Right cardiac atrium (tissue), 5 donors: ENCODE measurements around the gene PRKCZ. TPM values are rescaled to one million over a fixed set of nuclear protein-coding genes. Genes with fewer than 3 reads are reported as not detected.
A peak's percentile ranks its signal among the peaks of the same experiment; 100 is the strongest.

Experiments
- ATAC-seq, 2 donors: fragments of 200-7000 bp; cut with Tn5 transposase; one replicate each; pipeline versions ENCODE4 v1.8.0 to v1.9.1; 2020; ENCODE audit warnings: moderate library complexity in 2 of 2, mild to moderate bottlenecking in 1 of 2
- DNase-seq, 3 donors: peaks; one replicate each; pipeline ENCODE4 v3.0.0-alpha.2; 2020
- H3K27ac ChIP-seq: one replicate; pipeline ENCODE4 v1.5.1; 2013; ENCODE audit warnings: mild to moderate bottlenecking, low read length, control low read depth, moderate library complexity
- H3K27me3 ChIP-seq: one replicate; pipeline ENCODE4 v1.6.1; 2013; ENCODE audit not compliant: control insufficient read depth, insufficient read depth
- H3K4me1 ChIP-seq: one replicate; pipeline ENCODE4 v1.6.1; 2013; ENCODE audit warnings: low read length; ENCODE audit not compliant: control insufficient read depth, insufficient read depth
- H3K4me3 ChIP-seq: one replicate; pipeline ENCODE4 v1.5.1; 2013; ENCODE audit warnings: low read length, control low read depth
- H3K9me3 ChIP-seq: one replicate; pipeline ENCODE4 v1.6.1; 2013; ENCODE audit warnings: low read length; ENCODE audit not compliant: control insufficient read depth
- WGBS: extraction: QIAGEN DNeasy Blood & Tissue Kit; methylation state at CpG from one replicate; pipeline ENCODE4 v1.1.7; 2013; 5-methylcytosine and 5-hydroxymethylcytosine counted together
- intact Hi-C, 4 donors: fragments of 100-400 bp; cut with DNase I; formaldehyde crosslinking; loops; one replicate each; pipeline versions ENCODE4 v1.11.0 to v1.14.0; 2022 to 2023
- polyA plus RNA-seq: library from polyadenylated mRNA; stranded (reverse); fragments of 200-250 nt; gene quantifications from one replicate; pipeline ENCODE4 v1.2.3, GENCODE V29; 2013
- total RNA-seq, 4 donors: library from RNA; stranded (reverse); fragmentation: NEBNext Ultra II Directional; extraction: Animal tissue kit (Norgen Biotek cat#: 25700); gene quantifications; one replicate each; pipeline ENCODE4 v1.2.1, GENCODE V29; 2021
- donor health status: healthy with polysubstance abuse.
- donor health status: DM: no; HTN: yes; CAD: no.
- donor health status: DM: no; HTN: no; CAD: no.
- donor health status: DM: no; HTN: yes; CAD: no; lungs with severe emphysema.
- donor health status: DM: yes; HTN: yes; CAD: no.

Gene PRKCZ
- total and polyA plus RNA-seq, 5 donors = 15.1 to 28.1 (median 21.6) TPM

DNA sequence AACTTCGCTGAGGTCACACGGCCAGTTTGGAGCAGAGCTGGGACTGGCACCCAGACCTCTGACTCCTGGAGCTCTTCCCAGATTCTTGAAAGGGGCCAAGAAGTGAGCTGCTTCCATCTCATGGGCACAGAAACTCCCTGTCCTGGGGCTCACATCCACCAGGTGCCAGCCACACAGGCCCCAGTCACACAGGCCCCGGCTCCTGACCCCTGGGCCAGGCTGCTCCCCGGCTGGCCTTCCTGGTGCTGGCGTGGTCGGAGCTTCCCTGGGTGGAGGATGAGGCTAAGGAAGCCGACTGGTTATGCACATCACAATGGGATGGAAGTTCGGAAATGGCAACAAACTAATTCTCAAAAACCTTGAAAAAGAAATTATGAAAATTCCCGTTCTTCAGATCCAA lies 34.1 kb upstream of the PRKCZ start:
- H3K4me1 ChIP-seq = no peaks in the 10 kb centered on the region
- no peak for DNase-seq
- no peak overlapping the region for H3K4me3 ChIP-seq
- no peak for ATAC-seq
- H3K27ac ChIP-seq = no peak overlapping the region
- intact Hi-C loops = no loop called here
- H3K27me3 ChIP-seq = no peaks in the 10 kb centered on the region
- WGBS = 85% methylated on average over 9 of the region's 9 CpGs
- H3K9me3 ChIP-seq = no peaks in the 10 kb centered on the region

DNA sequence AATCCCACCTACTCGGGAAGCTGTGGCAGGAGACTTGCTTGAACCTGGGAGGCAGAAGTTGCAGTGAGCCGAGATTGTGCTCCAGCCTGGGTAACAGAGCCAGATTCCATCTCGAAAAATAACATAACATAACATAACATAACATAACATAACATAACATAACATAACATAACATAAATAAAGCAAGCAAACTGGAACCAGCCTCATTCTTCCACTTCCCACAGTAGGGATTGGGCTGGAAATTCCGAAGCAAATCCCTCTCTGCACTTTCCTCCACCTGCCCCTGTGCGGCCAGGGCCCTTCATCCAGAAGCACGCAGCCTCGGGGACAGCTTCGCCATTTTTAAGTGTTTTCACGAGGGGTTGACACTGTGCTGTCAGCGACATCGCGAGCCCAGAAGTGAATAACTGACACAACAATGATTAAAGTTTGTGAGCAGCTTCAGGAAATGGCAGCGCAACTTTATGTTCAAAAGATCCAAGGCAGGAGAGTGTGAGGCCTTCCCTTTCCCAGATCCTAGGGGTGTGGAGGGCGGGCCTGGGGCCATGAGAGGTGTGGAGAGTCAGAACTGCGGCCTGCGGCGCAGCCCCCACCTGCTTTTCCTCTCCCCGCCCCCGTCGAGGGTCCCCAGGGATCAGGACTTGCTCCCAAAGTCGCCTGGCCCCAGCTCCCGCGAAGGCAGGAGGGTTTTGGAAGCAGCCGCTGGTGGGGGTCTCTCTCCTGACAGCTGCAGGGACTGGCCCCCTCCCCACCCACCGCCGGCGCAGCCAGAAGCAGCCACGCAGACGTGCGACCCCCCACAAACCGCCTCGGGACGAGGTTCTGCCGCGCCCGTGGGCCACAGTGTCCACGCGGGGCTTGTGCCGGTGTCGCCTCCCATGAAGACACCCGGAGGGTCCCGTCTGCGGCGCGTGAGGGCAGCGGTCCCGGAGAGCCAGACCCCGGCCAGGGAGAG lies 31.7 kb upstream of the PRKCZ start:
- Histone ChIP-seq H3K27me3 (no peaks in the 10 kb centered on the region), H3K4me1 (no peaks in the 10 kb centered on the region), H3K9me3 (no peaks in the 10 kb centered on the region), H3K4me3 (no peak overlapping the region), H3K27ac (no peak overlapping the region)
- intact Hi-C loops = no loop called here
- 12% methylated on average over 48 of the region's 48 CpGs for WGBS
- no peak for ATAC-seq
- DNase-seq = no peak

DNA sequence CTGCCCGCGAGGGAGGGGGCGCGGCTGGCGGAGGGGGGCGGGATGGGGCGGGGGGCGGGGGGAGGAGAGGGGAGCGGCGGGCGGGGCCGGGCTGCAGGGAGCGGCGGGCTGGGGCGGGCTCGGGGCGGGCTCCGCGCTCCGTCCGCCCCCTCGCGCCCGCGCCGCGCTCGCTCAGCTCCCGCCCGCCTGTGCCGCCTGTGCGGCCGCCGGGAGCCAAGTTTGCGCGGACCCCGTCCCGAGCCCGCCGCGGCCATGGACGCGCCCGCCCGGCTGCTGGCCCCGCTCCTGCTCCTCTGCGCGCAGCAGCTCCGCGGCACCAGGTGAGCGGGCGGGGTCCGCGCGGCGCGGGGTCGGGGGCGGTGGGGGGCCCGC lies 31.1 kb upstream of the PRKCZ start, which contains the start of gene GABRD:
Gene GABRD (plus strand): TSS at position 174 of the 372 bp plus-strand sequence. CDS start 79 bp downstream, at position 253.
- intact Hi-C loops = no loop called here
- H3K27ac ChIP-seq = no peak within 1 kb of the TSS
- peak within 1 kb of the TSS; percentile 44 for H3K4me3 ChIP-seq
- DNase-seq = no peak
- under 1% methylated on average over 47 of the region's 60 CpGs for WGBS
- no peak for ATAC-seq
- H3K27me3 ChIP-seq = no peaks in the 10 kb centered on the region
- H3K9me3 ChIP-seq = no peaks in the 10 kb centered on the region
- no peaks in the 10 kb centered on the region for H3K4me1 ChIP-seq

DNA sequence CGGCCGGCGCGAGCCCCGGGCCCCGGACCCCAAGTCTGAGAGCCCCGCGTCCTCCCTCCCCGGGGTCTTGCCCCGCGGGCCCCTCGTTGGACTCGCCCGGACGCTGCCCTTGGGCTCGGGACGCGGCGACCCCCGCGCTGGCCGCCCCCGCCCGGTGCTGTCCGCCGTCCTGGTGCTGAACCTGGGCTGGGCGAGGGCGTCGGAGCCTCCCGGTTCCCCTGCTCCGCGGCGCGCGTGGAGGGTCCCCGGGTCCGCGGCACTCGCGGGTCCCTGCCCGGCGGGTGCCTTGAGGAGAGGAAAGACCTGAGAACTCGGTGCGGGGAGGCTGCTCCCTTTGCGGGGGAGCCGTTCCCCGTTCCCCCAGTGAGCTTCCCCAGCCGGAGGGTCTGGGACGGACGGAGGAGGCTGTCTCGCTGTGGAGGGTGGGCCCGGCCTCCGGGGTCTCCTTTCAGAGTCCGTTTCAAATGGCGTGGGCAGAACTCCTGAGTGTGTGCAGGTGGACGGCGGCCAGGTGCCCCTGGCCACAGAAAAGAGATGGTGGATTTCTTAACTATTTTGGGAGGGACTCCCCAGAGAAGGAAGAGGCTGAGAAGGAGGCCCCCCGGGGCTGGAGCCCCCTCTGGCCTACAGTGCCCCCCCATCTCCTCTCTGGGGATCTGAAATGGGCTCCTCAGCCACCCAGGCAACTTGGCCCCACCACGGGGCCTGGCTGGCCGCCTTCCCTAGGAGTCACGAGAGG lies 30.5 kb upstream of the PRKCZ start:
- no peak for DNase-seq
- intact Hi-C loops = no loop called here
- Histone ChIP-seq H3K27me3 (no peaks in the 10 kb centered on the region), H3K27ac (no peak overlapping the region), H3K4me1 (no peaks in the 10 kb centered on the region), H3K9me3 (no peaks in the 10 kb centered on the region), H3K4me3 (peak overlapping the region; percentile 44)
- ATAC-seq = peak in 1 of 2 donors; percentile 16
- WGBS = 11% methylated on average over 61 of the region's 61 CpGs

DNA sequence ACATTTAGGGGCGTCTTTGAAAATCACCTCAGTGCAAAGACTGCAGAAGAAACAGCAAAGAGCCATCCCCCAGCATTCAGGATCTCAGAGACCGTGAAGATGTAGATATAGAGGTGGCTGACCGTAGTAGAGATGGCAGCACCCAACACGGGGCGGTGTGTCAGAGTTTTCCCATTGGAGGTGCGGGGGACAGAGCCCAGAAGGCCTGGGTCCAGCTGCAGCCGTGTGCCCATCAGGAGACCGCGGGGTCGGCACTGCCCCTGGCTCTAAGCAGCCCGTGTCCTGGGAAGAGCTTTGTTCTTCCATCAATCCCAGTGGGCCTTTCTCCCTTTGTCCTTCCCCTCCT lies 29.9 kb upstream of the PRKCZ start:
- Histone ChIP-seq H3K9me3 (no peaks in the 10 kb centered on the region), H3K27me3 (no peaks in the 10 kb centered on the region), H3K4me3 (no peak overlapping the region), H3K4me1 (no peaks in the 10 kb centered on the region), H3K27ac (no peak overlapping the region)
- intact Hi-C loops = no loop called here
- ATAC-seq = no peak
- DNase-seq = no peak
- 80% methylated on average over 11 of the region's 11 CpGs for WGBS

DNA sequence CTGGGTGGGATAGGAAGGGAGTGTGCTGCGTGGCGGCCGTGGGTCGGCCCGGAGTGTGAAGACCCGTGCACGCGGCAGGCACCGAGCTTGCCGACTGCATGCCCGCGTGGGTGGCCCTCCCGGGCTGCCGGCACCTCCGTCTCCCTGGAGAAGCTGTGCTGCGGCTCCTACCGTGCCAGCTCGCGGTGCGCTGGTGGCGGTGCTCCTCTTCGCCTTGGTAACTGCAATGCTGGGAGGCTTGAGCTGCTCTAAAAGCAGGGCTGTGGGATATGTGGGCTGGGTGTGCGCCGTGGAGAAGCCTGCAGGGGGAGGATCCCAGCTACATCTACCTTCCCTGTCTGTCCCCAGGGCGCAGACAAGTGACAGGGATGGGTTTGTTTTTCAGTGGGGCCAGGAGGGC lies 28.7 kb upstream of the PRKCZ start:
- no peaks in the 10 kb centered on the region for H3K27me3 ChIP-seq
- 90% methylated on average over 25 of the region's 25 CpGs for WGBS

DNA sequence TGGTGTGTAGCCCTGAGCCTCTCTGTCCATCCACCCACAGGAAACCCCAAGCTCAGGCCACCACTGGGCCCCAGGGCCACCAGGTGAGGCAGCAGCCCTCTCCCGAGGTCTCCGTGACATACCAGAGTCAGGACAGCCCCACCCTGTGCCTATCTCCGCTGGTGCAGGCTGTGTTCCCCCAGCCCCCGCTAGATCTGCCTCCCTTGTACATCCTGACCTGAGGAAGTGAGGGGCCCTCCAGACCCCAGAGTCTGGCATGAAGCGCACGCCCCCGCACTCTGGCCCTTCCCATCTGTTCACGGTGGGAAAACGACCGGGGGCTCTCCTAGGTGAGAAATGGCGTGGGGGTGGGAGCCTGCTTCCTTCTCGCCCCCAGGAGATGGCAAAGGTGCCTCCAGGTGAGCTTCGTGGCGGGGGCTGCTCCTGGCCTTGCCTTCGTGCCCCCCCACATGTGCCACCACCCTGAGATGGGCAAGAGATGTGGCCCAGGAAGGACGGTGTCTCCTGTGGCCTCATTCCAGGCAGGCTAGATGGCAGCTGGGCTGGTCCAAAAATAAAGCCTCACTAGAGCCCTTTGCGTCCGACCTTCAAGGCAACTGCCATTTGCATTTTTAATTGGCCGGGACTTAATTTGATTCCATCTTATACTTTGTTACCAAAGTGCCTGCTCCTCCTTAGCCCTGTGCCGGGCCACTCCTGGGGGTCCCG lies 28.0 kb upstream of the PRKCZ start:
- Histone ChIP-seq H3K9me3 (no peaks in the 10 kb centered on the region), H3K27me3 (no peaks in the 10 kb centered on the region), H3K4me3 (no peak overlapping the region), H3K4me1 (no peaks in the 10 kb centered on the region), H3K27ac (no peak overlapping the region)
- no peak for ATAC-seq
- DNase-seq = no peak
- intact Hi-C loops = no loop called here
- WGBS = 72% methylated on average over 21 of the region's 21 CpGs

More for the DNA sequence above, 28.7 kb upstream of the PRKCZ start:
- intact Hi-C loops = no loop called here
- Histone ChIP-seq H3K4me1 (no peaks in the 10 kb centered on the region), H3K27ac (no peak overlapping the region), H3K4me3 (no peak overlapping the region), H3K9me3 (no peaks in the 10 kb centered on the region)
- ATAC-seq = no peak
- no peak for DNase-seq

DNA sequence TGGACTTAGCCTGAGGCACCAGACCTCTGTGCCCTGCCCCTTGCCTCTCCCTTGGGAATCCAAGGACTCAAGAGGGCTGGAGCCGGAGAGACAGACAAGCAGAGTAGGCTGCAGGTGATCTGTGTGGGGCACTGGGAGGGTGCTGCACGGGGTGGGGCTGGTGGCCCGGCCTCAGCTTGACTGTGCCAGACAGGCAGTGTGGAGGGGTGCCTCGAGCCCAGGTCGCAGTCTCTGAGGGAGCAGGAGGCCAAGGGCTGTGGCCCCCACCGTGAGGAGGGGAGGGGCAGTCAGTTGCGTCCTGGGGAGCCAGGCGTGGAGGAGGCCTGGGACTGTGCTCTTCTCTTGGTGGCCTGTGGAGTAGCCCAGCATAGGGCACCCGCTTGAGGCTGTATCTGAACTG lies 27.0 kb upstream of the PRKCZ start:
- 88% methylated on average over 9 of the region's 9 CpGs for WGBS
- Histone ChIP-seq H3K27me3 (no peaks in the 10 kb centered on the region), H3K4me1 (no peaks in the 10 kb centered on the region), H3K9me3 (no peaks in the 10 kb centered on the region), H3K27ac (no peak overlapping the region), H3K4me3 (no peak overlapping the region)
- intact Hi-C loops = no loop called here
- ATAC-seq = no peak
- no peak for DNase-seq

DNA sequence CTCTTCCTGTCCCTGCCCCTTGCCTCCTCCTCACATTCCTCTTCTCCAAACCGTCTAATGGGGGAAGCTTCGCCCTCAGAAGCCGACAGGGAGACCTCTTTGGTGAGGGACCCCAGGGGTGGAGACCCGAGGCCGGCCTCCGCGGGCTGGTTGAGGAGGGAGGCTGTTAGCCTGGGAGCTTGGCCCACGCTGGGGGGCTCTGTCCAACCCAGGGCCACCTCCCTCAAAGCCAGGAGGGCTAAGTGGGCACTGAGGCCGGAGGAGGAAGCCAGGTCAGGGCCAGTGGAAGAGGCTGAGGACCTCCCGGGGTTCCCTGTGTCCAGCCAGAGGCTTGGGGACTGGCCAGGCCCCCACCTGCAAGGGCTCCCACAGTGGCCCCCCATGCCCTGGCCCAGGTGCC lies 25.8 kb upstream of the PRKCZ start:
- H3K4me3 ChIP-seq = no peak overlapping the region
- WGBS = 87% methylated on average over 10 of the region's 10 CpGs
- no peak overlapping the region for H3K27ac ChIP-seq
- no peak for ATAC-seq
- no peak for DNase-seq
- H3K9me3 ChIP-seq = no peaks in the 10 kb centered on the region
- intact Hi-C loops = no loop called here
- H3K27me3 ChIP-seq = no peaks in the 10 kb centered on the region
- H3K4me1 ChIP-seq = no peaks in the 10 kb centered on the region

DNA sequence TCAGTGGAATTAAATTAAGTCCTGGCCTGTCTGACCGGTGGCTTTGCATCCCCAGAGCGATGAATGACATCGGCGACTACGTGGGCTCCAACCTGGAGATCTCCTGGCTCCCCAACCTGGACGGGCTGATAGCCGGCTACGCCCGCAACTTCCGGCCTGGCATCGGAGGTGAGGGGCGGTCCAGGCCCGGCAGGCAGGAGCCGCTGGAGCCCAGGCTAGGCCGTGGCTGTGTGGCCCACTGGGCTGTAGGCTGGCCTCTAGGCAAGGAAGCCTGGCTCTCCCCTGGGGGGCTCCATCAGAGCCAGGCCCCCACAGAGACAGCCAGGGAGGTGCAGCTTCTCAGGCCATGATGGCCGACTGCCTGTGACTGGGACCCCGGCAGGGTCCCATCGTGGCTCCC lies 25.3 kb upstream of the PRKCZ start:
- intact Hi-C loops = no loop called here
- DNase-seq = no peak
- 91% methylated on average over 18 of the region's 18 CpGs for WGBS
- peak in 1 of 2 donors; percentile 3 for ATAC-seq
- H3K27ac ChIP-seq = no peak overlapping the region
- no peaks in the 10 kb centered on the region for H3K27me3 ChIP-seq
- no peak overlapping the region for H3K4me3 ChIP-seq
- no peaks in the 10 kb centered on the region for H3K9me3 ChIP-seq
- H3K4me1 ChIP-seq = no peaks in the 10 kb centered on the region

DNA sequence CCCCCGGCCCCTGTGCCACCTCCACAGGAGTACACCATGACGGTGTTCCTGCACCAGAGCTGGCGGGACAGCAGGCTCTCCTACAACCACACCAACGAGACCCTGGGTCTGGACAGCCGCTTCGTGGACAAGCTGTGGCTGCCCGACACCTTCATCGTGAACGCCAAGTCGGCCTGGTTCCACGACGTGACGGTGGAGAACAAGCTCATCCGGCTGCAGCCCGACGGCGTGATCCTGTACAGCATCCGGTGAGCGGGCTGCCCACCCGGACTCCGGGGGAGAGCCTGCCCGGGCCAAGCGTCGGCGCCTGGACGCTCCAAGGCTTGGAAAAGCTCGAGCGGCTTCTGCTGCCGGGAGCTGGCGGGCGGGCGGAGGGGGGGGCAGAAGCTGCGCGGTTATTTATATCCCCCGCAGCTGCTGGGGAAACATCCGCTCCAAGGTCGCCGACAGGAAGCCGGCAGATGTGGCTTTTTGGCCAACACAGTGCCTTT lies 24.7 kb upstream of the PRKCZ start:
- H3K27me3 ChIP-seq = no peaks in the 10 kb centered on the region
- no peaks in the 10 kb centered on the region for H3K9me3 ChIP-seq
- peak; percentile 8 to 50 for ATAC-seq
- H3K27ac ChIP-seq = no peak overlapping the region
- peak in 1 of 3 donors; percentile 71 for DNase-seq
- 44% methylated on average over 39 of the region's 39 CpGs for WGBS
- no peaks in the 10 kb centered on the region for H3K4me1 ChIP-seq
- intact Hi-C loops = no loop called here
- no peak overlapping the region for H3K4me3 ChIP-seq
